ENCODE results near the gene SLC36A3.
"Not testable (repeated sequence)": the region's sequence is repeated elsewhere in the genome, so short reads cannot be mapped to it uniquely, and the experiment has no call there.

The SLC36A3 gene

DNA sequence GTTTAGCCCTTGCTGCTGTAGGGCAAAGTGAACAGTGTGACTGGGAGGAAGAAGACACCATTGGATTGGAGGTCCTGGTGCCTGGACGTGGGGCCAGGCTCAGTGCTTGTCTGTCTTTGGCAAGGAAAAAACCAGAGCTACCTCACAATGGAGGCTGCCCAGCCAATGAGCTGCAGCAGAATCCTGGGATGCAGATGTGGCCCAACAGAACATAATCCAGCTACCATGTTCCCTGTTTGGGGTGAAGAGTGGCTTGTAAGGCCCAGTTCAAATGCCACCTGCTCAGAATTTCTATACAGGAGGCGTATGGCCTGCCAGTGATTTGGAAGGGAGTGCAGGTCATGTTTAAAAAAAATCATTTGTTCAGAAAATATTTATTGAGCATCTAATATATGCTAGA, at the start of gene SLC36A3:
Gene SLC36A3 (minus strand): TSS at position 101 of the 400 bp plus-strand sequence. CDS start 412 bp downstream, outside the sequence.
- no peak for ATAC-seq

DNA sequence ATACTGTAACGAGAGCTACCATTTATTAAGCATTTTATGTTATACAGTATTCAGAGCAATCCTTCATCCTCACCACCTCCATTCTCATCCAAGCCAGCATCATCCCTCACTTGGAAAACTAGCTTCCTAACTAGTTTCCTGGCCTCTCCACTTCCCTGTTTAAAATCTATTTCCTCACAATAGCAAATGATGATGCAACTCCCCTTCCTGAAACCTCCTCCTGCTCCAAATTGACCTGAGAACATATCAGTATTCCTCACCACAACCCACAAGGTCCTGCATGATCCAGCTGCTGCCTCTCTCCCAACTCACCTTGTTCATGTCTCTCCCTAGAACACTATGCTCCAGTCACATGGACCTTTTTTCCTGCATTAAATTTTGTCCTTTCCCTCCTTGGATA, 48.1 kb upstream of the SLC36A3 start:
- ATAC-seq: no peak

- no peak for ATAC-seq
Observed at GRCh38 chr5:151348789-151349188, 45.2 kb upstream of the SLC36A3 start.

DNA sequence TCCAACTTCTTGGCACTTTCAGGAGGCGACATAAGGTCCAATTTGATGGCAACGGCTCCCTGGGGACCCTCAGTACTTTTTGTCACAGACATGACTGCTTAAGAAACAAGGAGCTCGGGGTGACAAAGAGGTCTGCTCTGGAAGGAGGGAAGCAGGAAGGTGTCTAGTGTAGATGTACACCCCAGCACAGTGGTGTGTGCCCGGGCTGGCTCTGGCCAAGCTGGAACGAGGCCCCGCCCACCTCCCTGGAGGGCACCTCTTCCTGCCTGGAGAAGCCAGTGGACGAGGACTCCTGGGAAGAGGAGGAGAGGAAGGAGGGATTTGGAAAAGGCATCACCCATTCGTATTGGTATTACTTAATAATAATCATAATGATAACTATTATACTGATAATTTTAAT, 43.8 kb upstream of the SLC36A3 start, which contains the start of gene SLC36A2:
Gene SLC36A2 (minus strand): TSS at position 191 of the 400 bp plus-strand sequence. CDS start 99 bp downstream, at position 92.
- ATAC-seq: no peak

DNA sequence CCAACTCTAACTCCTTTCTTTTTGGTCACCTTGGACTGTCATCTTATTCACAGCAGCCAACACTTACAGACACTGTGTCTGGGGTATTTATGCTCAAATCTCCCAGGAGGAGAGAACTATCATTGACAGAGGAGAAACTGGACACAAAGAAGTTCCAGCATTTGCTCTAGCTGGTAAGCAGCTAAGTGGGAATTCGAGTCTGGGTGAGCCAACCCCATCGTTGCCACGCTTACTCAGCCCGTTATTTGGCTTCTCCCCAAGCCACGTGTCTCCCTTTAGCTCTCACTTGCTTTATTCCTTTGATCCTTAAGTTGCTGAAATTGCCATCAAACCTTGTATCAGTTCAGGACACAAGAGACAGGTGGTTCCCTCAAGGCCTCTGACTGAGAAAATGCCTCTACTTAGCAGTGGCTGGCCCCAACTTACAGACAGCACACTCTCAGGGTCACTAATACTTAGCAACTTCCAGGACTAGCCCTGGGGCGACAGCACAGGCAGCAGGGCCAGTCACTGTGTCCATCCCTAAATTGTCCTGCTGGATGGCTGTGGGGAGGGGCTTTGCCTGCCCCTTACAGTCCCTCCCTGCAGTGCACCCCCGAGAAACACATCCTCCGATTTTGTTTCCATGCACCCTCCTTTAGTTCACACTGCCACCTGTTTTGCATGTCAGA, 42.4 kb upstream of the SLC36A3 start:
- no peak for ATAC-seq

DNA sequence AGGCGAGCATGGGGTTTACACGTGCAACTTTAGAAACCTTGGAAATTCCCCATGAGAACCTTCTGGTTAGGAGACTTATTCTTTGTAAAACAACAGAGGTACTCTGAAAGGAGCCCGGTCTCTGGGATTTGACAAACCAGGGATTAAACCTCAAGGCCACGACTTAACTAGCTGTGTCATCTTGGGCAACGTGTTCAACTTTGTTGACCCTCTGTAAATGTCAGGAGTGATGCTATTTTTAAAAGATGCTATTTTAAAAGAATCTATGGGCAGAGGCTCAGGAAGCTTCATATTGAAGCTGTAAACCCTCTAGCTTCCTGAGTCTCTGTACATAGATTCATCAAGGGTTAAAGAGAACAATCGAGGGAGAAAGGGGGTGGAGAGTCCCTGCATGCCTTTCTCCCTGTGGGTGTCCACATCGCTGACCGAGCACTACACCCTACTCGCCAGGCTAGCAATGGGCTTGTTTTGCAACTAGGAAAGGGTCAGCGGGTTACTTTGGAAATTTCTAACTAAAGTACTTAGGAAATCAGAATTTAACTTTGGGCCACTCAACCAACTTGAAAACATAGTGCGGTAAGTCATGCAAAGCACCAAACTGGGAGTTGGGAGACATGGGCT, 41.7 kb upstream of the SLC36A3 start:
- ATAC-seq: no peak

DNA sequence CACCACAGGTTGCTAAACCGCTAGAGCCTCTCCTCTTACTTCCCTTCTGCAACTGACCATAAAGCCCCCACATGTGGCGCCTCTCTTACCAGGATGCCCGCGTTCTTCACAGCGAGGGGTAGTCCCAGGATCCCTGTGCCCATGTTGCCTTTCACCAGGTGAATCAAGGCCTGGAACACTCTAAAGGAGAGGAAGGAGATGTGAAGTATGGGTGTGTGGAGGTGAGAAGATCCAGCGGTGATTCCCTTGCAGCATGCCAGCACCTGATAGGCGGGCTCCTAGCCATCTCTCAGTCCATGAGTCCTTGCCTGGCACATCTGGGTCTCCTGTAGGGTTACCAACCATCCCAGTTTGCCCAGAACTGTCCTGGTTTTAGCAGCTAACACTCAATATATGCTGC, 40.5 kb upstream of the SLC36A3 start:
- ATAC-seq: no peak

GRCh38 chr5:151340004-151340403, 36.4 kb upstream of the SLC36A3 start:
- ATAC-seq: no peak

DNA sequence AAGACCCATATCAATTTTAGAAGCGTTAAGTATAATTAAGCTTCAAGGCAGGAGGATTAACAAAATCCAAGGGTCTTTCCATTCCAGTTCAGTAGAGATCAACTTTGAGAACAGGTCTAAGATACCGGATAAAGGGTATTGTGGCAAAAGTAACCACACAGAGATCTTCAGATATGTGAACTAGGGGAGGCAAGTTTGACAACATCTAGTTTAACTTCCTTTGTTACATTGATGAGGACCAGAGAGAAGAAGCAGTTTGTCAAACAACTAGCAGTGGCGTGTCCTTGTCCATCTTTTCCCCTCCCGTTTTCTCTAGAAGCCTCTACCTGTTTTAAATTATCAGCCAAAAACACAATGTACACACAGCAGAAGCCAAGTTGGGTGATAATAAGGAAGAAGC, 35.2 kb upstream of the SLC36A3 start:
- ATAC-seq: no peak

DNA sequence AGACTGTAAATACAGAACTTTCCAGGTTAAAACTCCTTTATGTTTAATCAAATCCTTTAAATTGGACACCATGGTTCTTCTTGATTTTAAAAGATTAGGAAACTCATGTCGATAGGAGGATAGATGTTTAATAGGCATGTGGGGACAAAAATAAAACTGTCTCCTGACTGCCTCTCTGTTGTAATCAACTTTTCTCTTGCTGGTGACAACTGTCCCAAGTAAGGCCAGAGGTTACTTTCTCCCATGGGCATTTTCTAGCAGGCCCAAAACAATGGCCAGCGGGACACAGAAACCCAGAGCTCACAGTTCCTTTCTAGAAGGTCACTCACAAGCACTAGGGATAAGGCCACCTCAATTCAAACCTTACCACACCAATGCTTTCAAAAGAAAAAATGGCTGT, 29.3 kb upstream of the SLC36A3 start:
- ATAC-seq: no peak

- ATAC-seq: no peak
Observed at GRCh38 chr5:151328734-151329133, 25.2 kb upstream of the SLC36A3 start.

- no peak for ATAC-seq
Observed at GRCh38 chr5:151327585-151327984, 24.0 kb upstream of the SLC36A3 start.

GRCh38 chr5:151326266-151326665, 22.7 kb upstream of the SLC36A3 start:
- no peak for ATAC-seq

DNA sequence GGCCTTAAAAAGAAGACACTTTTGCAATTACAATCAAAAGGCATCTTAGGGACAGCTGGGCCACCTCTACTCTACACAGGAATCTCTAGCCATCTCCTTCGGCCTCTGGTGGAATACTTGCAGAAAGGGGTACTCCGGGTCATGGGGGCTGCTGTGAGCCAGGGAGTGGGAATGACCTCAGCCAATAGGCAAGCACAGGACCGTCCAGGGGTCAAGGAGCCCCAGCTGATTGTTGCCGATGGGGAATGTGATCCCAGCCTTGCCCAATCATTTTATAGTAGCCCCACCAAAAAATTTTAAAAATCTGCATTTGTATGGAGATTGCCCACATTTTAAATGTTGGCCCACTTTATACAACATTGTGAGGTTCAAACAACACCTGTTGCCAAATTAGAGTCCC, 16.9 kb upstream of the SLC36A3 start:
- no peak for ATAC-seq

DNA sequence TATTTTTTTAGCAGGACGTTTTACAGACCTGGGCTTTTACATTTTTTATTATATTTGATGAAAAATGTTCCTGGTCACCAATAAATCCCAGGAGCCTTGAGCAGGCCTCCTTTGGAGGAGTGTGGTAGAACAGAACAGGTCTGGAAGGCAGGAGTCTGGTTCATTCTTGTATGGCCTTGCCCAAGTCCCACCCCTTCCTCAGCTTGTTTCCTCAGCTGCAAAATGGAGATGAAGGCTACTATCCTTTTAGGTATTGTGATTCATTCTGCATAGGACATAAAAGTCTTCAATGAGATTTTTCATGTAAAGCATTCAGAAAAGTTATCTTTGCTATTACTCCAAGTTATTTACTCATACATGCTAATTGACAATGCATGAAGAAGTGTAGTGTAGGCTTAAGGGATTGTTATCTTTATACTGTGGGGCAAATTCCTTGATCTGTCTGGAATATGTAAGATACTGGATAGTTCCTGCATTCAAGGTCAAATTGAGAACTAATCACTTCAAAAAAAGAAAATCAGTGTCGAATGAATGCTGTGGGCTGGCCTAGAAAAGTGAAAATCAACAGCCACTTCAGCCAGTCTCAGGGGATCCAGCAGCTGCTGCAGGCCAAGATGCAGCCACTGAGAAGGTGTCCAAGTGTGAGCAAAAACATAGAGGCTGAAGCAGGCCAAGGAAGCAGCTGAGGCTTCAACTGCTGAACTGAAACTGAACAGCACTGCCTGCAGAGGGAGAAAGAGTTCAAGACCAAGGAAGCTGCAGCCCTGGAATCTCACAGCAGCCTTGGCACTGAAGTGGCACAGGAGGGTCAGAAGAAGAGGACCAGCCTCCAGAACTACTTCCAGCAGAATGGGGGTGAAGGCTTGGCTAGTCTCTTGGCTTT, 15.5 kb upstream of the SLC36A3 start:
- no peak for ATAC-seq

DNA sequence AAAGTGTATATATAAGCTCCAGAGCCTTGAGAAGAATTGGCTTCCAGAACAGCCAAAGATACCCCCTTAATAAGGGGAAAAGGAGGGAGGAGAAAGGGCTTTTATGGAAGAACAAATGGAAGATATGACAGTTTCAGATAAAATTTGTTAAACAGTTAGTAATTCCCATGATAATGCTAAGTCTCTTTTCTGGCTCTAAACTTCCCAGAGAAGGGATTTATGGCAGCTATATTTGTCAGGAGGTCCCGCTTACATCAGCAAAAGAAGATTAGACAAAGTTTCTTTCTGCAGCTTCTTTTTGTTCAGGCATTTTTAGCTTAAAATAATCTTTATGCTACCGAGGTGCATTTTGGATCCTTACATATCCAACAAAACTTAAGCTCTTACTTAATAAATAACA, 14.3 kb upstream of the SLC36A3 start:
- ATAC-seq: no peak

- peak in 1 of 2 donors; percentile 64 for ATAC-seq
Observed at GRCh38 chr5:151315998-151316597, 12.5 kb upstream of the SLC36A3 start.

- no peak for ATAC-seq
Observed at GRCh38 chr5:151313357-151313756, 9.8 kb upstream of the SLC36A3 start.

DNA sequence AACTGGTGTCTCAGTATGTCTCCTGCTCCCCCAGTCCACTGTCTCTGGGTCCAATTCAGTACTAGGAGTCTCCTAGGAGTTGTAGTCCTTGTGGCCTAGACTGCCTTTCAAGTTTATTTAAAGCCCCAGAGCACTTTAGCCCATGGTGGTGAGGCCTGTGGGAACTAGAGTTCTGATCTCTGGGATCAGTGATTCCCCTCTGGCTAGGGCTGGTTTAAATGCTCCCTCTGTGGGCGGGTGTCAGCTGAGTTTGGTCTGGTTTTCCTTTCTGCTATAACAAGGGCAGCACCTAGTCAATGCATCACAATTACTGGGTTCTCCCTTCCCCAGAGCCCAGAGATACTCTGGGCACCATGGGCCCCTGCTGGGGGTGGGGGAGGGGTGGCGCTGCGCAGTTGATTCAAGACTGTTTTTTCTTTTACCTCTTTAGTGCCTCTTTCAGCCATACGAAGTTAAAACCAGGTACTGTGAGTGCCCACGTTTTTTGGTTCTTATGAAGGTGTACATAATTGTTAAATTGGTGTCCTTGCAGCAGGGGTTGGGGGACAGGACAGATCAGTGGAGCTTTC, 9.3 kb upstream of the SLC36A3 start:
- ATAC-seq: no peak

DNA sequence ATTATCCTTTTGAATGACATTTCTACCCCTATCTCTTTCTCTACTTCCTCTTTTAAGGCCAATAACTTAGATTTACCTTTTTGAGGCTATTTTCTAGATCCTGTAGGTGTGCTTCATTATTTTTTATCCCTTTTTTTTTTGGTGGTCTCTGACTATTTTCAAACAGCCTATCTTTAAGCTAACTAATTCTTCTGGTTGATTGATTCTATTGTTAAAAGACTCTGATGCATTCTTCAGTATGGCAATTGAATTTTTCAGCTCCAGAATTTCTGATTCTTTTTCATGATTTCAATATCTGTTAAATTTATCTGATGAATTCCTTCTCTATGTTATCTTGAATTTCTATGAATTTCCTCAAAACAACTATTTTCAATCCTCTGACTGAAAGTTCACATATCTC, 7.4 kb upstream of the SLC36A3 start:
- no peak for ATAC-seq

DNA sequence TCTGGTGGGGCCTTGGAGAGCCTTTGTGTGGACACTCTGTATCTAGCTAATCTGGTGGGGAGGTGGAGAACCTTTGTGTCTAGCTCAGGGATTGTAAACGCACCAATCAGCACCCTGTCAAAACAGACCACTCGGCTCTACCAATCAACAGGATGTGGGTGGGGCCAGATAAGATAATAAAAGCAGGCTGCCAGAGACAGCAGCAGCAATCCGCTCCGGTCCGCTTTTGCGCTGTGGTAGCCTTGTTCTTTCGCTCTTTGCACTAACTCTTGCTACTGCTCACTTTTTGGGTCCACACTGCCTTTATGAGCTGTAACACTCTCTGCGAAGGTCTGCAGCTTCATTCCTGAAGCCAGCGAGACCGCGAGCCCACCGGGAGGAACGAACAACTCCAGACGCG, 6.3 kb upstream of the SLC36A3 start:
- ATAC-seq: not testable (repeated sequence)

DNA sequence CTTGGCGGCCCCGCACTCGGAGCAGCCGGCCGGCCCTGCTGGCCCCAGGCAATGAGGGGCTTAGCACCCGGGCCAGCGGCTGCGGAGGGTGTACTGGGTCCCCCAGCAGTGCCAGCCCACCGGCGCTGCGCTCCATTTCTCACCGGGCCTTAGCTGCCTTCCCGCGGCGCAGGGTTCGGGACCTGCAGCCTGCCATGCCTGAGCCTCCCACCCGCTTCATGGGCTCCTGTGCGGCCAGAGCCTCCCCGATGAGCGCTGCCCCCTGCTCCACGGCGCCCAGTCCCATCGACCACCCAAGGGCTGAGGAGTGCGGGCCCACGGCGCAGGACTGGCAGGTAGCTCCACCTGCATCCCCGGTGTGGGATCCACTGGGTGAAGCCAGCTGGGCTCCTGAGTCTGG, 5.7 kb upstream of the SLC36A3 start:
- not testable (repeated sequence) for ATAC-seq

Measured in activated CD4-positive, CD25-positive, alpha-beta regulatory T cell treated with anti-CD3 and anti-CD28 coated beads, Interleukin-2, amount 50 U/mL, for 24 hours (primary cell).